Brain microvascular endothelial cell (primary cell): ENCODE measurements around the gene TMEM119.

Experiments used
- DNase-seq: peaks from one replicate; pipeline ENCODE4 v3.0.0-alpha.2; 2020
- H3K27ac ChIP-seq: fragments of 250-450 bp; sonication (Bioruptor Pico); 2 replicates; pipeline ENCODE4 v1.5.1; 2020; ENCODE audit warnings: mild to moderate bottlenecking, moderate library complexity
- H3K27me3 ChIP-seq: fragments of 250-450 bp; sonication (Bioruptor Pico); replicated peaks from 2 replicates; pipeline ENCODE4 v1.5.1; 2020; ENCODE audit warnings: mild to moderate bottlenecking
- H3K36me3 ChIP-seq: fragments of 250-450 bp; sonication (Bioruptor Pico); replicated peaks from 2 replicates; pipeline ENCODE4 v1.5.1; 2020; ENCODE audit warnings: mild to moderate bottlenecking
- H3K4me3 ChIP-seq: 2 replicates; pipeline ENCODE4 v1.5.1; 2011; ENCODE audit warnings: low read depth, mild to moderate bottlenecking, control low read depth, low read length, moderate library complexity
- CTCF ChIP-seq: IDR thresholded peaks from 2 replicates; pipeline ENCODE4 v1.5.1; 2011; ENCODE audit warnings: low read depth, mild to moderate bottlenecking, moderate library complexity, low read length, control low read depth, inconsistent platforms; ENCODE audit errors: missing control alignments
- in situ Hi-C: cut with HindIII; loops from 2 replicates; pipeline ENCODE4 v1.10.0; 2017; ENCODE audit warnings: low sequenced_read_pairs, low pct_ligation_motif_present

TMEM119 gene

DNA sequence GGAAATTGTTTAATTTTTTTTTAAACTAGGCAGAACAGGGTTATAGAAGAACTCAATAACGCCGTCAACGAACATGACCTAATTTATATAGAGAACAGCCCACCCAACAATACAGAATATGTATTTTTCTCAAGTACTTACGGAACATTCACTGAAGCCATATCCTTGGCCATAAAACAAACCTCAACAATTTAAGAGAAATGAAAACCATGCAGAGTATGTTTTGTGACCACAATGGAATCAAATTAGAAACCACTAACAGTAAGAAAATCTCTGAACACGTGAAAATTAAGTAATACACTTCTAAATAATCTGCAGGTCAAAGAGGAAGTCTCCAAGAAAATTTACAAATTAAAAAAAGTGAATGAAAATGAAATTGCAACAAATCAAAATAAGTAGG is 46.3 kb downstream of the TMEM119 start:
- H3K4me3 ChIP-seq = no peak overlapping the region

GRCh38 chr12:108548954-108549521 is 48.8 kb downstream of the TMEM119 start:
- DNase-seq = no peak
- in situ Hi-C loops = no loop called here
- Histone ChIP-seq H3K36me3 (peaks cover 28% of the 10 kb centered on the region), H3K27me3 (no peaks in the 10 kb centered on the region), H3K27ac (no peak overlapping the region), H3K4me3 (no peak overlapping the region)
- TF ChIP-seq CTCF = no peak

More for the DNA sequence above, 46.3 kb downstream of the TMEM119 start:
- Histone ChIP-seq H3K27ac (no peak overlapping the region), H3K36me3 (peaks cover 18% of the 10 kb centered on the region), H3K27me3 (no peaks in the 10 kb centered on the region)
- no peak for TF ChIP-seq CTCF
- no peak for DNase-seq
- in situ Hi-C loops = no loop called here

DNA sequence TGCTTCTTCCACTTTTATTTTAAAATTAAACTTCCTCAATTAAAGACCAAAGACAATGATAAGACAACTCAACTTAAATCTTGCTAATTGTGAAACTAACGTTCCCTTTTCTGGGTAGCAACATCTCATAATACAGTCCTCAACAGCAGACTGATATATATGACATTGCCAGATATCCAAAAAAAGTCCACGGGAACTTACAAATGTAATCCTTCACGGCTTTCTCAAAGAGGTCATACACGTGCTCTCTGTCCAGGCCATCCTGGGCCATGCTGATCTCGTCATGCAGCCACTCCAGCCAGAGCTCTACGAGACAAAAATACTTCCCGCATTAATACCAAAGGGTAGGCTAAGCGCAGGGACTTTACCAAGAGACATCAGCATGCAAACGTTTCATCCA is 50.2 kb downstream of the TMEM119 start:
- no peak for TF ChIP-seq CTCF
- in situ Hi-C loops = no loop called here
- H3K36me3 ChIP-seq = peaks cover 39% of the 10 kb centered on the region
- no peak overlapping the region for H3K4me3 ChIP-seq
- no peak for DNase-seq
- H3K27me3 ChIP-seq = no peaks in the 10 kb centered on the region
- H3K27ac ChIP-seq = no peak overlapping the region

DNA sequence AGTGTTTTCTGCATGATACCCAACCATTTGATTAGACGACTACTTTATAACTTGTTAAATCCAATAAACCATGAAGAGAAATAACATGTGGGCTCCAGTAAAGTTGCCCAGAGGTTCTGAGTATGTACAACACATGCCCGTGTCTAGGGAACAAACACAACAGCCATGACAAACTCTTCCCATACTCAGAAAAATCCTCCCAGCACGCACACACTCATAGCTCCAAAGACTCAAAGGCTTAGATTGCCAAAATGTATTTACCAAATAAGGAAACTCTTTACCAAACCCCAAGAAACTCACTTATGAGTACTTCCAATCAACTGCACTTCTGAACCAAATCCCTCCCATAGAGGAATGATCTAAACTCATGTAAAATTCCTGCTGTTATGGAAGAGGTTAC is 54.2 kb downstream of the TMEM119 start:
- H3K4me3 ChIP-seq = no peak overlapping the region
- DNase-seq = no peak
- in situ Hi-C loops = no loop called here
- peaks cover 40% of the 10 kb centered on the region for H3K36me3 ChIP-seq
- TF ChIP-seq CTCF = no peak
- H3K27me3 ChIP-seq = no peaks in the 10 kb centered on the region
- no peak overlapping the region for H3K27ac ChIP-seq

- no peak for TF ChIP-seq CTCF
- no peak for DNase-seq
- H3K27me3 ChIP-seq = no peaks in the 10 kb centered on the region
- no peak overlapping the region for H3K4me3 ChIP-seq
- no peak overlapping the region for H3K27ac ChIP-seq
- in situ Hi-C loops = no loop called here
- H3K36me3 ChIP-seq = peaks cover 37% of the 10 kb centered on the region
Measured at GRCh38 chr12:108542320-108542719, 55.6 kb downstream of the TMEM119 start.
